Tibial nerve (tissue), 3 donors: ENCODE results near the gene PSME3.

Experiments used
- EP300 ChIP-seq, 2 donors: sonication (generic); formaldehyde crosslinking; IDR thresholded peaks; one replicate each; pipeline ENCODE4 v1.6.1; 2017; ENCODE audit warnings: antibody characterized with exemption in 2 of 2, mild to moderate bottlenecking in 1 of 2
- POLR2A ChIP-seq, 2 donors: fragments of 450-650 bp; IDR thresholded peaks; one replicate each; pipeline ENCODE4 v1.6.1; 2017; ENCODE audit warnings: antibody characterized with exemption in 2 of 2, mild to moderate bottlenecking in 2 of 2, moderate library complexity in 2 of 2

- TF ChIP-seq EP300 (IDR thresholded peaks at IDR 0.05) (no peak), POLR2A (IDR thresholded peaks at IDR 0.05) (no peak)
Observed at GRCh38 chr17:42889809-42890208, 56.6 kb downstream of the PSME3 start.
